Colonic mucosa (tissue), 4 donors: ENCODE data around the gene SSNA1. TPM values are rescaled to one million over a fixed set of nuclear protein-coding genes. Genes with fewer than 3 reads are reported as not detected.

Source experiments
- DNase-seq: peaks from one replicate; pipeline ENCODE4 v3.0.0-alpha.2; 2020
- H3K27ac ChIP-seq: fragments of 200-600 bp; one replicate; pipeline ENCODE4 v1.8.0; 2021
- H3K27me3 ChIP-seq: fragments of 200-600 bp; one replicate; pipeline ENCODE4 v1.8.0; 2021
- H3K36me3 ChIP-seq: fragments of 200-600 bp; one replicate; pipeline ENCODE4 v1.8.0; 2021
- H3K4me1 ChIP-seq: fragments of 200-600 bp; one replicate; pipeline ENCODE4 v1.8.0; 2021; ENCODE audit warnings: mild to moderate bottlenecking
- H3K4me3 ChIP-seq: fragments of 200-600 bp; one replicate; pipeline ENCODE4 v1.8.0; 2021
- H3K9ac ChIP-seq, 2 donors: one replicate each; pipeline ENCODE4 v1.7.0; 2013; ENCODE audit warnings: control low read depth in 2 of 2, low read depth in 2 of 2, low read length in 2 of 2
- H3K9me3 ChIP-seq: fragments of 200-600 bp; one replicate; pipeline ENCODE4 v1.8.0; 2021
- intact Hi-C: fragments of 100-400 bp; cut with DNase I; formaldehyde crosslinking; loops from one replicate; pipeline ENCODE4 v1.14.1; 2022
- total RNA-seq, 2 donors: library from RNA; stranded (reverse); fragmentation: NEBNext Ultra II Directional in 1 of 2; extraction: Animal tissue kit (Norgen Biotek cat#: 25700) in 1 of 2; gene quantifications; one replicate each; pipeline ENCODE4 v1.2.1, GENCODE V29; 2021
- TF ChIP-seq, protein P1 (sequence below): fragments of 200-600 bp; IDR thresholded peaks from one replicate; pipeline ENCODE4 v1.8.0; 2022; ENCODE audit warnings: antibody characterized with exemption, mild to moderate bottlenecking
- donor health status: healthy.
- donor health status: DM: no; HTN: no; CAD: no.
- donor health status: DM: no; HTN: no; CAD: no.

Gene SSNA1
- total RNA-seq, 2 donors from 2014 or later = 60.0 to 100 TPM

DNA sequence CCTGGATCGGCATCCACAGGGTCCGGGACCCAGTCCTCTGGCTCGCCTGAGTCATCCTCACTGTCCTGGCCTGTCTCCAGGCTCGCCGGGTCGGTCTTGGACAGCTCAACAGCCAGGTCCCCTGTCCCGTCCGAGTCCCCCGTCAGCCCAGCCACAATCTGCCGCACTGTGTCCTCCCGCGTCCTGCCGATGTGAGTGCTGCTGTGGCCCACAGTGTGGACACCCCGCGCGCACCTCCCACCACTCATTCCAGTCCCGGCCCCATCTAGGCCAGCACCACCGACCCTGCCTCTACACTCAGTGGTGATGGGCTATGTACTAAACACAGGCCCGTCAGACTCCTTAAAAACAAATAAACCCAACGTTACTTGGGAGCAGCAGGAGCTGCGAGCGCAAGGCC, 6.8 kb upstream of the SSNA1 start:
- intact Hi-C loops = no loop called here
- no peak overlapping the region for H3K27ac ChIP-seq
- H3K9me3 ChIP-seq = no peaks in the 10 kb centered on the region
- H3K9ac ChIP-seq = no peak overlapping the region
- no peak for DNase-seq
- TF ChIP-seq, protein P1, sequence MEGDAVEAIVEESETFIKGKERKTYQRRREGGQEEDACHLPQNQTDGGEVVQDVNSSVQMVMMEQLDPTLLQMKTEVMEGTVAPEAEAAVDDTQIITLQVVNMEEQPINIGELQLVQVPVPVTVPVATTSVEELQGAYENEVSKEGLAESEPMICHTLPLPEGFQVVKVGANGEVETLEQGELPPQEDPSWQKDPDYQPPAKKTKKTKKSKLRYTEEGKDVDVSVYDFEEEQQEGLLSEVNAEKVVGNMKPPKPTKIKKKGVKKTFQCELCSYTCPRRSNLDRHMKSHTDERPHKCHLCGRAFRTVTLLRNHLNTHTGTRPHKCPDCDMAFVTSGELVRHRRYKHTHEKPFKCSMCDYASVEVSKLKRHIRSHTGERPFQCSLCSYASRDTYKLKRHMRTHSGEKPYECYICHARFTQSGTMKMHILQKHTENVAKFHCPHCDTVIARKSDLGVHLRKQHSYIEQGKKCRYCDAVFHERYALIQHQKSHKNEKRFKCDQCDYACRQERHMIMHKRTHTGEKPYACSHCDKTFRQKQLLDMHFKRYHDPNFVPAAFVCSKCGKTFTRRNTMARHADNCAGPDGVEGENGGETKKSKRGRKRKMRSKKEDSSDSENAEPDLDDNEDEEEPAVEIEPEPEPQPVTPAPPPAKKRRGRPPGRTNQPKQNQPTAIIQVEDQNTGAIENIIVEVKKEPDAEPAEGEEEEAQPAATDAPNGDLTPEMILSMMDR = no peak
- peaks cover 8% of the 10 kb centered on the region for H3K4me1 ChIP-seq
- peaks cover 3% of the 10 kb centered on the region for H3K36me3 ChIP-seq
- H3K4me3 ChIP-seq = no peak overlapping the region
- H3K27me3 ChIP-seq = no peaks in the 10 kb centered on the region

DNA sequence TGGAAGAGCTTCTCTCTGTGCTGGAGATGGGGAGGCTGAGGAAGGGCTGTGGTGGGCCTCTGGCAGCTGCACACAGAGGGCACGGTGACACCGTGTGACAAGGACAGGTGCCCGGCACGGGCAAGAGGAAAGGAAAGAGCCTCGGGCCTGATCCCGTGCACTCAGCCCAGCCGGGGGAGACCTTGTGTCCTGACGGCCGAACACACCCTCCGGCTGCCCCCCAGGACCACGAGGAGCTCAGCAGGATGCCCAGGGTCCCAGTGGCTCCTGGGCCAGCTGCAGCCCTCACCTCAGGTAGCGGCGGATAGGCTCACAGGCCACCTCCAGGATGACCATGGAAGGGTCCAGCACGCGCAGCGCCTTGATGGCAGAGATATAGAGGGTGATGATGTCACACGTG, 5.6 kb upstream of the SSNA1 start:
- H3K9ac ChIP-seq = no peak overlapping the region
- DNase-seq = no peak
- no peaks in the 10 kb centered on the region for H3K9me3 ChIP-seq
- no peaks in the 10 kb centered on the region for H3K27me3 ChIP-seq
- TF ChIP-seq, protein P1 = no peak
- peaks cover 16% of the 10 kb centered on the region for H3K4me1 ChIP-seq
- H3K27ac ChIP-seq = no peak overlapping the region
- H3K36me3 ChIP-seq = peaks cover 3% of the 10 kb centered on the region
- intact Hi-C loops = no loop called here
- no peak overlapping the region for H3K4me3 ChIP-seq

- no peak overlapping the region for H3K27ac ChIP-seq
- H3K36me3 ChIP-seq = peaks cover 3% of the 10 kb centered on the region
- DNase-seq = no peak
- peaks cover 18% of the 10 kb centered on the region for H3K4me1 ChIP-seq
- intact Hi-C loops = no loop called here
- H3K27me3 ChIP-seq = no peaks in the 10 kb centered on the region
- H3K4me3 ChIP-seq = no peak overlapping the region
- H3K9ac ChIP-seq = no peak overlapping the region
- TF ChIP-seq, protein P1 = no peak
- H3K9me3 ChIP-seq = no peaks in the 10 kb centered on the region
These were observed 4.4 kb upstream of the SSNA1 start for GRCh38 chr9:137183980-137184595.

DNA sequence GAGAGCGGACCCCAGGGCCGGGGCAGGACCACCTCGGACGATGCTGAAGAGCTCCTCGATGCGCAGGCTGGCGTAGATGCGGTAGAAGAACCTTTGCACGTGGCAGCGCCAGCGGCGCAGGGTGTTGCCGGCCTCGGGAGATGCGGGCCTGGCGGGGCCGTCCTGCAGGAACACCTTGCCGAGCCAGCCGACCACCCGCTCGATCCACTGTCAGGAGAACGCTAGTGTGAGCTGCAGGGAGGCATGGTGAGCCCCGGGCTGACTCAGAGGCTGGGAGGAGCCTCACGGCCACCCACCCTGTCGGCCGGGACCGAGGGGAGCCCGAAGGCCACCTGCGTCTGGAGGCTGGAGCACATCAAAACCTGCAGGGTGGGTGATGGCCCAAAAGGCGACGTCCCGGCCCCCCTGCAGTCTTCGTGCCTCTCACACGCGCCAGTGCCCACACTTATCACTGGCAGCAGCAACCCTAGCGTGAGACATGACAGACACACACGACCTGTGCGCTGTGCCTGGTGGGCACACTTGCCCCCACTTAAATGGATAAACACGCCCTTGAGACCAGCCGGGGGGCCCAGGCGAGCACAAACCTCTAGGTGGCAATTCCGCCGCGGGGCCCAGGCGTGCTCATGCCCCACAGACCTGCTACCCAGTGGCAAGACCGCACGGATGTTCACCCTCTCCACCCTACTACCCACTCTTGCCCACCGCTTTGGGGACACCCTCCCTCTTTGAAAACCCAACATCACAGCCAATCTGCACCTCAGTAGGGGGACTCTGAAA, 3.4 kb upstream of the SSNA1 start:
- intact Hi-C loops = loop anchor here (5.0 kb wide), 1 partner anchor 42 kb away; the partner anchor contains the start of genes CYSRT1 and RNF224
- Histone ChIP-seq H3K9ac (no peak overlapping the region), H3K4me3 (no peak overlapping the region), H3K9me3 (no peaks in the 10 kb centered on the region), H3K4me1 (peaks cover 28% of the 10 kb centered on the region), H3K27ac (no peak overlapping the region), H3K27me3 (no peaks in the 10 kb centered on the region), H3K36me3 (peaks cover 3% of the 10 kb centered on the region)
- no peak for DNase-seq
- TF ChIP-seq, protein P1 = no peak

DNA sequence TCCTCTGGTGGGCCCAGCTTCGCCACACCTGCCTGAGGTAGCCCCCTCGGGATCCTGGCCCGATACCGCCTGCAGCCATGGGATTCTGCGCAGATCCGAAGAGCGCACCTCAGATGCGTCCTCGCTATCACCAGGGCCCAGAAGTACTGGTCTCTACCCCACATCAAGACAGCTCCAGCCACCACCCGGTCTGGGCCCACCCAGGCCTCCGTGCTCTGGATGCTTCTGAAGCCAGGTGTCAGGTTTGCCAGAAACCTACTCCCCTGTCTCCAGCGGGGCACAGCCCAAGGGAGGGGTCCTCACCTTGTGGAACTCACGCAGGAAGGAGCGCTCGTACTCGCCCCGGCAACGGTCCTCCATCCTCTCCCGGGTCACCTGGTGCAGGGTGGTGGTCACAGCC, 2.6 kb upstream of the SSNA1 start:
- TF ChIP-seq, protein P1 = no peak
- H3K9me3 ChIP-seq = no peaks in the 10 kb centered on the region
- no peak overlapping the region for H3K27ac ChIP-seq
- no peaks in the 10 kb centered on the region for H3K27me3 ChIP-seq
- peaks cover 3% of the 10 kb centered on the region for H3K36me3 ChIP-seq
- no peak overlapping the region for H3K9ac ChIP-seq
- no peak overlapping the region for H3K4me3 ChIP-seq
- peaks cover 36% of the 10 kb centered on the region for H3K4me1 ChIP-seq
- DNase-seq = no peak
- intact Hi-C loops = loop anchor here (5.0 kb wide), 1 partner anchor 41 kb away; the partner anchor contains the start of genes CYSRT1 and RNF224
